Activated T-cell treated with anti-CD3 and anti-CD28 coated beads, Interleukin-2, amount 50 U/mL, for 48 hours (primary cell): Measurements from ENCODE around the gene CUX1.
"Not testable (repeated sequence)": the region's sequence is repeated elsewhere in the genome, so short reads cannot be mapped to it uniquely, and the experiment has no call there.

Experiments used
- DNase-seq, 2 experiments: peaks; one replicate each; pipeline ENCODE4 v3.0.0-alpha.2; 2020

CUX1 gene

DNA sequence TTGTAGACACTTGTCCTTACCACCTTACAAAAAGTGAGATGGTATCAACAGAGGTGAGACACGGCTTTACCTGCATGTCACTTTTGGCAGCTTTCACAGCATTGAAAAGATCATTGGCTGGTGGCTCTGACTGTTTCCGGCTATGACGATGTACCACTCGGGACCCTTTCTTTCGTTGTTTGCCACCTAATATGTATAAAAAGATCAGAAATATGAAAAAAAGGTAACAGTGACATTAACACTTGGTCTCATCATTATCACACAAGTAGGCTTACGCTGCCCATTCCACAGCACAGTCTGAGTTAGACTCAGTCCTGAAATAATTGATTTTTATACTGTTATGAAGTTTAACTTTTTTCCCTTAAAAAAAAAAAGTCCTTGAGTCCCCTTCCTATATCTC is 509.8 kb downstream of the CUX1 start:
- DNase-seq: not testable (repeated sequence)

- DNase-seq: not testable (repeated sequence)
Observed at GRCh38 chr7:102328863-102329262, 511.4 kb downstream of the CUX1 start.

- DNase-seq: not testable (repeated sequence)
Observed at GRCh38 chr7:102329366-102329765, 511.9 kb downstream of the CUX1 start.

DNA sequence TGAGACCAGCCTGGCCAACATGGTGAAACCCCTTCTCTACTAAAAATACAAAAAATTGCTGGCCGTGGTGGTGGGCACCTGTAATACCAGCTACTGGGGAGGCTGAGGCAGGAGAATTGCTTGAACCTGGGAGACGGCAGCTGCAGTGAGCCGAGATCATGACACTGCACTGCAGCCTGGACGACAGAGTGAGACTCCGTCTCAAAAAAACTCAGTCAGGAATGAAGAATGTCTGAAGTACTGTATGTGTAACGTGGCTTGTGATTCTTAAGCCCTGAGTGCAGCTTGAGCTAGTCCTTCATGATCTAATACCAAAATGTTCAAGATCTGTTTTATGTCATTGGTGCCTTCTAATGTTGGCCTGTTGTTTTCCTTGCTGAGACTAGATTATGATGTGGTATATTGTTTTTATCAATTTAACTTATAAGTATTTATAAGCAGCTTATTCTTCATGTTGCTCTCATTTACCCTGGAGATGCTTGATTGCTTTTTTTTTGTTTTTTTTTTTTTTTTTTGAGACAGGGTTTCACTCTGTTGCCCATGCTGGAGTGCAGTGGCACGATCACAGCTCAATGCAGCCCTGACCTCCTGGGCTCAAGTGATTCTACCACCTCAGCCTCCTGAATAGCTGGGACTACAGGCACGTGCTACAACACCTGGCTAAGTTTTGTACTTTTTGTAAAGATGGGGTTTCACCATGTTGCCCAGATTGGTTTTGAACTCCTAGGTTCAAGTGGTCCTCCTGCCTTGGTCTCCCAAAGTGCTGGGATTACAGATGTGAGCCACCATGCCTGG is 513.4 kb downstream of the CUX1 start:
- DNase-seq: not testable (repeated sequence)
